MV-4-11 (cell line): ENCODE data around the gene RNF166.
A peak's percentile ranks its signal among the peaks of the same experiment; 100 is the strongest.

Source experiments
- DNase-seq: peaks from one replicate; lab custom pipeline; 2025; lab: John Stamatoyannopoulos, UW

The RNF166 gene

GRCh38 chr16:88706965-88707826, 988 bp upstream of the RNF166 start:
- DNase-seq, result no peak

- no peak for DNase-seq
These were observed 393 bp downstream of the RNF166 start for GRCh38 chr16:88705801-88706228.

GRCh38 chr16:88705076-88705684, 1.0 kb downstream of the RNF166 start:
- DNase-seq, result peak; percentile 84

- DNase-seq, result peak; percentile 74
These were observed 2.5 kb downstream of the RNF166 start for GRCh38 chr16:88703486-88704309.

- peak; percentile 52 for DNase-seq
These were observed 3.6 kb downstream of the RNF166 start for GRCh38 chr16:88702371-88703210.

- DNase-seq, result no peak
These were observed 4.4 kb downstream of the RNF166 start for GRCh38 chr16:88701581-88702370.

GRCh38 chr16:88700636-88701482, 5.3 kb downstream of the RNF166 start:
- peak; percentile 97 for DNase-seq

GRCh38 chr16:88700322-88700635, 5.9 kb downstream of the RNF166 start:
- no peak for DNase-seq

GRCh38 chr16:88699180-88699579, 7.0 kb downstream of the RNF166 start:
- no peak for DNase-seq

- DNase-seq, result no peak
These were observed 7.6 kb downstream of the RNF166 start for GRCh38 chr16:88698646-88699045.

GRCh38 chr16:88697831-88698615, 8.2 kb downstream of the RNF166 start:
- no peak for DNase-seq

GRCh38 chr16:88697116-88697830, 8.9 kb downstream of the RNF166 start:
- DNase-seq, result no peak

GRCh38 chr16:88696441-88696840, 9.8 kb downstream of the RNF166 start:
- no peak for DNase-seq

- no peak for DNase-seq
These were observed 10.5 kb downstream of the RNF166 start for GRCh38 chr16:88695753-88696152.

- DNase-seq, result no peak
These were observed 11.0 kb downstream of the RNF166 start for GRCh38 chr16:88695218-88695617.

GRCh38 chr16:88694221-88695087, 11.8 kb downstream of the RNF166 start:
- DNase-seq, result no peak

- no peak for DNase-seq
These were observed 12.6 kb downstream of the RNF166 start for GRCh38 chr16:88693420-88694177.
